Neural progenitor cell (in vitro differentiated cells): Measurements from ENCODE around the gene LMBR1. TPM values are rescaled to one million over a fixed set of nuclear protein-coding genes. Genes with fewer than 3 reads are reported as not detected.

Experiments
- DNase-seq: peaks from one replicate; pipeline ENCODE4 v3.0.0-alpha.2; 2016; ENCODE audit warnings: low spot score
- H2AFZ ChIP-seq: fragments of 200-600 bp; sonication (generic); replicated peaks from 2 replicates; pipeline ENCODE4 v1.6.1; 2016; ENCODE audit warnings: antibody characterized with exemption
- H3F3A ChIP-seq: fragments of 200-600 bp; sonication (generic); 2 replicates; pipeline ENCODE4 v1.6.1; 2016; ENCODE audit warnings: antibody characterized with exemption, low read depth
- H3K27ac ChIP-seq: fragments of 200-600 bp; sonication (generic); 2 replicates; pipeline ENCODE4 v1.5.1; 2016; ENCODE audit warnings: mild to moderate bottlenecking
- H3K27me3 ChIP-seq: fragments of 200-600 bp; sonication (generic); 2 replicates; pipeline ENCODE4 v1.6.1; 2016; ENCODE audit warnings: mild to moderate bottlenecking, moderate library complexity
- H3K36me3 ChIP-seq: fragments of 200-600 bp; sonication (generic); 2 replicates; pipeline ENCODE4 v1.5.1; 2016
- H3K4me1 ChIP-seq: fragments of 200-600 bp; sonication (generic); 2 replicates; pipeline ENCODE4 v1.6.1; 2016; ENCODE audit warnings: mixed run types
- H3K4me2 ChIP-seq: fragments of 200-600 bp; sonication (generic); 2 replicates; pipeline ENCODE4 v1.6.1; 2016
- H3K4me3 ChIP-seq: fragments of 200-600 bp; sonication (generic); 2 replicates; pipeline ENCODE4 v1.5.1; 2016
- H3K79me2 ChIP-seq: fragments of 200-600 bp; sonication (generic); 2 replicates; pipeline ENCODE4 v1.6.1; 2016; ENCODE audit warnings: low read depth
- H3K9ac ChIP-seq: fragments of 200-600 bp; sonication (generic); 2 replicates; pipeline ENCODE4 v1.6.1; 2016
- H3K9me3 ChIP-seq: fragments of 200-600 bp; sonication (generic); 2 replicates; pipeline ENCODE4 v1.5.1; 2016; ENCODE audit warnings: low read depth
- H4K20me1 ChIP-seq: fragments of 200-600 bp; sonication (generic); 2 replicates; pipeline ENCODE4 v1.6.1; 2016; ENCODE audit warnings: low read depth
- H3K27ac Mint-ChIP-seq: 3 replicates; pipeline ENCODE4 v1.8.0; 2021; ENCODE audit warnings: mixed read lengths
- H3K27me3 Mint-ChIP-seq: 2 replicates; pipeline ENCODE4 v1.8.0; 2022; ENCODE audit warnings: low read depth, mild to moderate bottlenecking, inconsistent platforms, moderate library complexity, mixed read lengths; ENCODE audit not compliant: insufficient read depth
- H3K36me3 Mint-ChIP-seq: 3 replicates; pipeline ENCODE4 v1.8.0; 2021; ENCODE audit warnings: mixed read lengths
- H3K4me1 Mint-ChIP-seq: 3 replicates; pipeline ENCODE4 v1.8.0; 2021; ENCODE audit warnings: mixed read lengths
- H3K4me3 Mint-ChIP-seq: 3 replicates; pipeline ENCODE4 v1.8.0; 2021; ENCODE audit warnings: mild to moderate bottlenecking, moderate library complexity, mixed read lengths
- H3K9me3 Mint-ChIP-seq: 3 replicates; pipeline ENCODE4 v1.8.0; 2020; ENCODE audit warnings: mixed read lengths
- CTCF ChIP-seq: fragments of 200-600 bp; sonication (generic); IDR thresholded peaks from 2 replicates; pipeline ENCODE4 v1.5.1; 2017; ENCODE audit warnings: antibody characterized with exemption, mild to moderate bottlenecking
- EZH2 ChIP-seq: fragments of 200-600 bp; sonication (generic); IDR thresholded peaks from 2 replicates; pipeline ENCODE4 v1.6.1; 2017; ENCODE audit warnings: antibody characterized with exemption, mild to moderate bottlenecking, moderate library complexity
- EZH2phosphoT487 ChIP-seq: fragments of 200-600 bp; sonication (generic); IDR thresholded peaks from 2 replicates; pipeline ENCODE4 v1.6.1; 2017; ENCODE audit warnings: antibody characterized with exemption
- total RNA-seq: library from RNA; depleted of rRNA; stranded (reverse); fragments of >200 nt; gene quantifications from 2 replicates; pipeline ENCODE4 v1.2.3, GENCODE V29; 2015; ENCODE audit warnings: low replicate concordance

Gene LMBR1
- total RNA-seq, 1 donor from 2014 or later: 58.1 TPM

GRCh38 chr7:156836443-156836842, 56.5 kb downstream of the LMBR1 start:
- H3K79me2 ChIP-seq: peaks cover 3% of the 10 kb centered on the region
- H3K36me3 Mint-ChIP-seq: peaks cover 15% of the 10 kb centered on the region
- DNase-seq: no peak
- no peak overlapping the region for H3K4me3 Mint-ChIP-seq
- no peaks in the 10 kb centered on the region for H3K9me3 ChIP-seq
- no peaks in the 10 kb centered on the region for H4K20me1 ChIP-seq
- H3K27me3 Mint-ChIP-seq: no peaks in the 10 kb centered on the region
- no peak overlapping the region for H3K27ac Mint-ChIP-seq
- no peaks in the 10 kb centered on the region for H3K4me1 ChIP-seq
- no peak for TF ChIP-seq EZH2
- no peak for TF ChIP-seq CTCF
- TF ChIP-seq EZH2phosphoT487: no peak
- no peak overlapping the region for H3K4me3 ChIP-seq
- no peaks in the 10 kb centered on the region for H3K36me3 ChIP-seq
- H3K27me3 ChIP-seq: no peaks in the 10 kb centered on the region
- H3K9me3 Mint-ChIP-seq: no peaks in the 10 kb centered on the region
- H3K4me1 Mint-ChIP-seq: no peaks in the 10 kb centered on the region
- no peak overlapping the region for H3K27ac ChIP-seq
- H3K4me2 ChIP-seq: no peak overlapping the region
- no peaks in the 10 kb centered on the region for H3F3A ChIP-seq
- no peak overlapping the region for H3K9ac ChIP-seq
- no peak overlapping the region for H2AFZ ChIP-seq

GRCh38 chr7:156834462-156834861, 58.5 kb downstream of the LMBR1 start:
- Mint-ChIP-seq H3K4me1 (no peaks in the 10 kb centered on the region), H3K36me3 (peaks cover 13% of the 10 kb centered on the region)

GRCh38 chr7:156833312-156833711, 59.7 kb downstream of the LMBR1 start:
- H3K36me3 Mint-ChIP-seq: peaks cover 10% of the 10 kb centered on the region
- H3K9ac ChIP-seq: no peak overlapping the region
- H3K27ac ChIP-seq: no peak overlapping the region
- H3K4me1 Mint-ChIP-seq: no peaks in the 10 kb centered on the region
- H3F3A ChIP-seq: no peaks in the 10 kb centered on the region
- no peak overlapping the region for H3K4me3 ChIP-seq
- no peaks in the 10 kb centered on the region for H3K9me3 ChIP-seq
- no peak overlapping the region for H3K4me2 ChIP-seq
- H3K27me3 Mint-ChIP-seq: peaks cover 2% of the 10 kb centered on the region
- TF ChIP-seq EZH2phosphoT487: no peak
- TF ChIP-seq EZH2: no peak
- TF ChIP-seq CTCF: no peak
- no peaks in the 10 kb centered on the region for H3K4me1 ChIP-seq
- no peaks in the 10 kb centered on the region for H3K27me3 ChIP-seq
- no peak overlapping the region for H2AFZ ChIP-seq
- no peak overlapping the region for H3K27ac Mint-ChIP-seq
- H3K36me3 ChIP-seq: no peaks in the 10 kb centered on the region
- H3K4me3 Mint-ChIP-seq: no peak overlapping the region
- no peaks in the 10 kb centered on the region for H3K79me2 ChIP-seq
- H3K9me3 Mint-ChIP-seq: no peaks in the 10 kb centered on the region
- DNase-seq: no peak
- H4K20me1 ChIP-seq: no peaks in the 10 kb centered on the region

More at GRCh38 chr7:156834462-156834861, 58.5 kb downstream of the LMBR1 start:
- H4K20me1 ChIP-seq: no peaks in the 10 kb centered on the region
- TF ChIP-seq EZH2: no peak
- TF ChIP-seq EZH2phosphoT487: no peak
- no peak for TF ChIP-seq CTCF
- Mint-ChIP-seq H3K4me3 (no peak overlapping the region), H3K27ac (no peak overlapping the region), H3K27me3 (peaks cover 2% of the 10 kb centered on the region), H3K9me3 (no peaks in the 10 kb centered on the region)
- H3K4me1 ChIP-seq: no peaks in the 10 kb centered on the region
- no peak overlapping the region for H3K4me3 ChIP-seq
- H3K9ac ChIP-seq: no peak overlapping the region
- DNase-seq: no peak
- H3K4me2 ChIP-seq: no peak overlapping the region
- no peaks in the 10 kb centered on the region for H3F3A ChIP-seq
- no peak overlapping the region for H2AFZ ChIP-seq
- no peaks in the 10 kb centered on the region for H3K27me3 ChIP-seq
- no peaks in the 10 kb centered on the region for H3K79me2 ChIP-seq
- no peaks in the 10 kb centered on the region for H3K9me3 ChIP-seq
- H3K36me3 ChIP-seq: no peaks in the 10 kb centered on the region
- H3K27ac ChIP-seq: no peak overlapping the region
